Stomach (tissue), 9 donors: Measurements from ENCODE around the gene RNF7. TPM values are rescaled to one million over a fixed set of nuclear protein-coding genes. Genes with fewer than 3 reads are reported as not detected.

Experiments
- DNase-seq, 2 donors: peaks; one replicate each; pipeline versions ENCODE4 v3.0.0 to v3.0.0-alpha.2; 2013 to 2019
- H3K27ac ChIP-seq, 5 donors: fragments of 200-600 bp in 4 of 5; sonication (generic) in 4 of 5; one replicate each; pipeline ENCODE4 v1.5.1; 2013 to 2019; ENCODE audit warnings: mild to moderate bottlenecking in 1 of 5, moderate library complexity in 1 of 5
- H3K27me3 ChIP-seq, 3 donors: fragments of 200-600 bp; sonication (generic); one replicate each; pipeline ENCODE4 v1.5.1; 2017 to 2019; ENCODE audit warnings: mixed run types in 1 of 3
- H3K36me3 ChIP-seq, 4 donors: fragments of 200-600 bp; sonication (generic); 1 replicate in 3 of 4; 2 replicates in 1 of 4; pipeline ENCODE4 v1.5.1; 2016 to 2019
- H3K4me1 ChIP-seq, 4 donors: fragments of 200-600 bp; sonication (generic); one replicate each; pipeline ENCODE4 v1.5.1; 2016 to 2019
- H3K4me3 ChIP-seq, 4 donors: fragments of 200-600 bp; sonication (generic) in 3 of 4; one replicate each; pipeline ENCODE4 v1.5.1; 2016 to 2019; ENCODE audit warnings: mild to moderate bottlenecking in 1 of 4
- H3K9me3 ChIP-seq, 4 donors: fragments of 200-600 bp; sonication (generic); one replicate each; pipeline ENCODE4 v1.5.1; 2016 to 2019
- EP300 ChIP-seq: sonication (generic); formaldehyde crosslinking; IDR thresholded peaks from one replicate; pipeline ENCODE4 v1.6.1; 2017; ENCODE audit warnings: antibody characterized with exemption
- POLR2A ChIP-seq, 4 donors: fragments of 450-650 bp; IDR thresholded peaks; one replicate each; pipeline ENCODE4 v1.6.1; 2016; ENCODE audit warnings: antibody characterized with exemption in 4 of 4, control low read depth in 2 of 4, mild to moderate bottlenecking in 1 of 4, moderate library complexity in 1 of 4
- POLR2AphosphoS5 ChIP-seq, 3 donors: sonication (generic); formaldehyde crosslinking; IDR thresholded peaks; one replicate each; pipeline ENCODE4 v1.6.1; 2016; ENCODE audit warnings: antibody characterized with exemption in 3 of 3
- WGBS, 5 donors: extraction: QIAGEN DNeasy Blood & Tissue Kit in 3 of 5; methylation state at CpG; one replicate each; pipeline versions ENCODE4 v1.1.5 to v1.1.7; 2013 to 2018; 5-methylcytosine and 5-hydroxymethylcytosine counted together
- intact Hi-C: fragments of 100-400 bp; cut with DNase I; formaldehyde crosslinking; loops from one replicate; pipeline ENCODE4 v1.15.1; 2023; ENCODE audit warnings: low total_unique reads
- polyA plus RNA-seq, 3 donors: library from polyadenylated mRNA; stranded (reverse); fragments of 200-250 nt; gene quantifications; one replicate each; pipeline ENCODE4 v1.2.3, GENCODE V29; 2013
- total RNA-seq, 5 donors: library from RNA; depleted of rRNA; stranded (reverse); fragments of >200 nt; gene quantifications; one replicate each; pipeline versions ENCODE4 v1.1.0 to v1.2.3, GENCODE V29; 2014 to 2016
- TF ChIP-seq, protein P1 (sequence below), 7 experiments: fragments of 450-650 bp in 4 of 7; fragments of 200-600 bp in 3 of 7; sonication (generic) in 3 of 7; IDR thresholded peaks; one replicate each; pipeline ENCODE4 v1.5.1; 2016 to 2019; ENCODE audit warnings: antibody characterized with exemption in 7 of 7, control low read depth in 2 of 7, mild to moderate bottlenecking in 1 of 7
- donor health status: healthy with polysubstance abuse.
- donor health status: Bipolar disorder and iron deficiency.
- donor health status: healthy.

The RNF7 gene
- total and polyA plus RNA-seq, 8 donors: 40.2 to 236 (median 111) TPM

DNA sequence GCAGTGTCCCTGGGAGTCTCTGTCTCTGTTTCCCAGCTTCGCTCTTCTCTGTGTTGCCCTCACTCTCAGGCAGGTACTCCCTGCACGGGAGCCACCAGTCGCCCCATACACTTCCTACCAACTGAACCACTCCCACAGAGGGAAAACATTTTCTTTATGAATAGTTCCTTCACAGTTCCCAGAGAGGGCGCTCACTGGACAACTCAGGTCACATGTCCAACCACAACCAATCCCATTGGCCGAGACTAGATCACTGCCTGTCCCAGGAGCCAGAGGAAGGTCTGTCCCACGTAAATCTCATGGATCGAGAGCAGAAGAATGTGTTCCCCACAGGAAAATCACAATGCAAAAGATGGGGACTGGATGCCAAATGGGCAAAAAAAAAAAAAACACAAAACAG lies 51.2 kb downstream of the RNF7 start:
- Histone ChIP-seq H3K4me1 (no peaks in the 10 kb centered on the region), H3K36me3 (no peaks in the 10 kb centered on the region), H3K27me3 (no peaks in the 10 kb centered on the region), H3K4me3 (no peak overlapping the region), H3K9me3 (no peaks in the 10 kb centered on the region), H3K27ac (no peak overlapping the region)
- TF ChIP-seq POLR2A (IDR thresholded peaks at IDR 0.05) (no peak), EP300 (no peak), POLR2AphosphoS5 (IDR thresholded peaks at IDR 0.05) (no peak)
- TF ChIP-seq, protein P1, sequence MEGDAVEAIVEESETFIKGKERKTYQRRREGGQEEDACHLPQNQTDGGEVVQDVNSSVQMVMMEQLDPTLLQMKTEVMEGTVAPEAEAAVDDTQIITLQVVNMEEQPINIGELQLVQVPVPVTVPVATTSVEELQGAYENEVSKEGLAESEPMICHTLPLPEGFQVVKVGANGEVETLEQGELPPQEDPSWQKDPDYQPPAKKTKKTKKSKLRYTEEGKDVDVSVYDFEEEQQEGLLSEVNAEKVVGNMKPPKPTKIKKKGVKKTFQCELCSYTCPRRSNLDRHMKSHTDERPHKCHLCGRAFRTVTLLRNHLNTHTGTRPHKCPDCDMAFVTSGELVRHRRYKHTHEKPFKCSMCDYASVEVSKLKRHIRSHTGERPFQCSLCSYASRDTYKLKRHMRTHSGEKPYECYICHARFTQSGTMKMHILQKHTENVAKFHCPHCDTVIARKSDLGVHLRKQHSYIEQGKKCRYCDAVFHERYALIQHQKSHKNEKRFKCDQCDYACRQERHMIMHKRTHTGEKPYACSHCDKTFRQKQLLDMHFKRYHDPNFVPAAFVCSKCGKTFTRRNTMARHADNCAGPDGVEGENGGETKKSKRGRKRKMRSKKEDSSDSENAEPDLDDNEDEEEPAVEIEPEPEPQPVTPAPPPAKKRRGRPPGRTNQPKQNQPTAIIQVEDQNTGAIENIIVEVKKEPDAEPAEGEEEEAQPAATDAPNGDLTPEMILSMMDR (IDR thresholded peaks at IDR 0.05): no peak
- intact Hi-C loops: no loop called here
- no peak for DNase-seq
- 85 to 91% (median 90%) methylated on average over 7 of the region's 7 CpGs for WGBS, 5 donors

DNA sequence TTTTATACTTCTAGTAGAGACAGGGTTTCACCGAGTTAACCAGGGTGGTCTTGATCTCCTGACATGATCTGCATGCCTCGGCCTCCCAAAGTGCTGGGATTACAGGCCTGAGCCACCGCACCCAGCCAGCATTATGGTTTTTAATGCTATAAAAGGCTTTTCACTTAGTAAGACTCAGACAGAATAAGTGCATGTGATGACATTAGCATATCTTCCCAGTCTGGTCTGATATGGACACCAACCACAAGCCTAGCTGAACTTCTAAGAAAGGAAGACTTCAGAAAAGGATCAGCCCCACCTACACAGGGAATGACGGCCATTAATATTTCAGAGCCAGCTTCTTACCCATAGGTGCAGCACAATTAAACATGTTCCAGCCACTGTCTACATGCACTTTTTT lies 52.1 kb downstream of the RNF7 start:
- intact Hi-C loops: no loop called here
- WGBS, 5 donors: 88 to 100% (median 90%) methylated on average over 4 of the region's 4 CpGs
- no peaks in the 10 kb centered on the region for H3K36me3 ChIP-seq
- TF ChIP-seq POLR2AphosphoS5 (IDR thresholded peaks at IDR 0.05): no peak
- no peak for TF ChIP-seq POLR2A (IDR thresholded peaks at IDR 0.05)
- TF ChIP-seq, protein P1 (IDR thresholded peaks at IDR 0.05): no peak
- TF ChIP-seq EP300: no peak
- H3K27ac ChIP-seq: no peak overlapping the region
- no peaks in the 10 kb centered on the region for H3K4me1 ChIP-seq
- H3K4me3 ChIP-seq: no peak overlapping the region
- H3K27me3 ChIP-seq: no peaks in the 10 kb centered on the region
- H3K9me3 ChIP-seq: no peaks in the 10 kb centered on the region
- DNase-seq: no peak

DNA sequence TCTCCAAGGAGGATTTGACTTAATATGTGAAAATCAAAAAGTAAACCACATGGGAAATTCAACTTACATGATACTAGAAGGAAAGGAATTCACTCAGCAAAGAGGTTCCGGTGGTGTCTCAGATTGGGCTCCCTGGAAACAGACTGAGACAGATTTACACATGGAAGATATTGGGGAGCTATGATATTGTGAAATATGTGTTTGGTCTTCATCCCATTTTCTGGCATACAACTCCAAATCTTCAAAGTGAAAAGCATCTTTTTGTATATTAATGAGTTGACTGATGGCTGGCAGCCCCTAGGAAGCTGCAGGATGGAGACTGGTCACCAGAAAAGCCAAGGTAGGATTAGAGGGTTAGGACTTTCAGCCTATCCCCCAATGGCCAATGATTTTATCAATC lies 54.4 kb downstream of the RNF7 start:
- DNase-seq: no peak
- H3K4me3 ChIP-seq: no peak overlapping the region
- H3K4me1 ChIP-seq: peaks cover 6 to 18% (median 15%) of the 10 kb centered on the region in 4 donors
- H3K9me3 ChIP-seq: no peaks in the 10 kb centered on the region
- 92 to 100% (median 97%) methylated on average over 1 of the region's 1 CpG for WGBS, 5 donors
- no peak for TF ChIP-seq POLR2AphosphoS5 (IDR thresholded peaks at IDR 0.05)
- TF ChIP-seq EP300: no peak
- TF ChIP-seq POLR2A (IDR thresholded peaks at IDR 0.05): no peak
- TF ChIP-seq, protein P1 (IDR thresholded peaks at IDR 0.05): no peak
- H3K36me3 ChIP-seq: no peaks in the 10 kb centered on the region
- H3K27ac ChIP-seq: no peak overlapping the region
- intact Hi-C loops: no loop called here
- no peaks in the 10 kb centered on the region for H3K27me3 ChIP-seq

DNA sequence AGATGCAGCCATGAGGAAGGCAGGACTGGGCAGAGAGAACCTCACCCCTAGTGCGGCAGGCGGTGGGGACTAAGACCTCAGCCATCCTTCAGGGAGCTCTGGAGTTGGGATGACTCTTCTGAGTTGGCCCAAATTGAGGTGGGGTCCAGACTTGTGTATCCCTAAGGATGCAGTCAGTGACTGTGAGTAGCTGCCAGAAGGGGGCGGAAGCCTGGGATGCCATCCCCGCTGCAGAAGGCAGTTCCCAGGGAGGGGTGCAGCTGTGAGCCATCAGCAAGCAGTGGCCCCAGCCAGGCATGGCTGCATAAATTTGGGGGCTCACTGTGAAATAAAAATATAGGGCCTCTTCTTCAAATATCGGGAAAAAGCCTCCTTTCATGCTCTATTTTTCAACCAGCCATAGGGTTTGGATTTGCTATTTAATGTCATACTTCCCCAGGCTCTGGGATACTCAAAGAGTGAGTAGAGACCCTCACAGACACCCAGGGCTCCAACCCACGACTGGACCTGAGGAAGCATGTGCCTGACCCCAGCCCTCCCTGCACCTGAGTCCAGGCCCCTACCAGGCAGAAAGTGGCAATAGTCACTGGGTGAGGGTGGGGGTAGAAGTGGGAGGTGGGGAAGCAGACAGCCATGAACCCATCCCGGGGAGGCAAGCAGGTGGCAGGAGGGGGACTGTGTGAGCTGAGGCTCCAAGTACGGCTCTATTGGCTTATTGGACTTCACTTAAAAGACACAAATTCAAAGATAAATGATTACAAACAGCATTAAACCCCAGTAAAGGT lies 55.6 kb downstream of the RNF7 start:
- no peaks in the 10 kb centered on the region for H3K27me3 ChIP-seq
- peaks cover 13 to 30% (median 26%) of the 10 kb centered on the region in 4 donors for H3K4me1 ChIP-seq
- no peaks in the 10 kb centered on the region for H3K36me3 ChIP-seq
- WGBS, 5 donors: 91 to 96% (median 92%) methylated on average over 6 to 8 of the region's 8 CpGs
- intact Hi-C loops: no loop called here
- TF ChIP-seq POLR2AphosphoS5 (IDR thresholded peaks at IDR 0.05): no peak
- TF ChIP-seq EP300: no peak
- TF ChIP-seq, protein P1 (IDR thresholded peaks at IDR 0.05): no peak
- no peak for TF ChIP-seq POLR2A (IDR thresholded peaks at IDR 0.05)
- H3K27ac ChIP-seq: no peak overlapping the region
- no peak for DNase-seq
- no peak overlapping the region for H3K4me3 ChIP-seq
- no peaks in the 10 kb centered on the region for H3K9me3 ChIP-seq
